ENCODE measurements around the gene SPATA6L.

- TF ChIP-seq CTCF (IDR thresholded peaks at IDR 0.05 in 2 of 3, conservative IDR thresholded peaks at IDR 0.05 in 1 of 3; ENCODE audit: insufficient read depth in 2 of 3, low read depth in 1 of 3, low read length in 3 of 3) = no peak
- TF ChIP-seq CREB5 (CRISPR knock-in tag; IDR thresholded peaks at IDR 0.05) = no peak
- TF ChIP-seq PHB (CRISPR knock-in tag; IDR thresholded peaks at IDR 0.05) = no peak
- TF ChIP-seq GABPA (tag; conservative IDR thresholded peaks at IDR 0.05; ENCODE audit: low read depth) = no peak
- TF ChIP-seq STAT6 (CRISPR knock-in tag; IDR thresholded peaks at IDR 0.05) = no peak
- no peak for TF ChIP-seq ZNF41 (CRISPR knock-in tag; conservative IDR thresholded peaks at IDR 0.05)
- TF ChIP-seq ZNF274 (IDR thresholded peaks at IDR 0.05; ENCODE audit: borderline replicate concordance, low read depth, low read length) = no peak
Observed at GRCh38 chr9:4661165-4661564, 5.1 kb downstream of the SPATA6L start.

Measured in K562 (cell line).